Neural progenitor cell (in vitro differentiated cells): ENCODE measurements around the gene TSPAN3. TPM values are rescaled to one million over a fixed set of nuclear protein-coding genes. Genes with fewer than 3 reads are reported as not detected.

Experiments
- DNase-seq: peaks from one replicate; pipeline ENCODE4 v3.0.0-alpha.2; 2016; ENCODE audit warnings: low spot score
- H2AFZ ChIP-seq: fragments of 200-600 bp; sonication (generic); replicated peaks from 2 replicates; pipeline ENCODE4 v1.6.1; 2016; ENCODE audit warnings: antibody characterized with exemption
- H3F3A ChIP-seq: fragments of 200-600 bp; sonication (generic); 2 replicates; pipeline ENCODE4 v1.6.1; 2016; ENCODE audit warnings: antibody characterized with exemption, low read depth
- H3K27ac ChIP-seq: fragments of 200-600 bp; sonication (generic); 2 replicates; pipeline ENCODE4 v1.5.1; 2016; ENCODE audit warnings: mild to moderate bottlenecking
- H3K27me3 ChIP-seq: fragments of 200-600 bp; sonication (generic); 2 replicates; pipeline ENCODE4 v1.6.1; 2016; ENCODE audit warnings: mild to moderate bottlenecking, moderate library complexity
- H3K36me3 ChIP-seq: fragments of 200-600 bp; sonication (generic); 2 replicates; pipeline ENCODE4 v1.5.1; 2016
- H3K4me1 ChIP-seq: fragments of 200-600 bp; sonication (generic); 2 replicates; pipeline ENCODE4 v1.6.1; 2016; ENCODE audit warnings: mixed run types
- H3K4me2 ChIP-seq: fragments of 200-600 bp; sonication (generic); 2 replicates; pipeline ENCODE4 v1.6.1; 2016
- H3K4me3 ChIP-seq: fragments of 200-600 bp; sonication (generic); 2 replicates; pipeline ENCODE4 v1.5.1; 2016
- H3K79me2 ChIP-seq: fragments of 200-600 bp; sonication (generic); 2 replicates; pipeline ENCODE4 v1.6.1; 2016; ENCODE audit warnings: low read depth
- H3K9ac ChIP-seq: fragments of 200-600 bp; sonication (generic); 2 replicates; pipeline ENCODE4 v1.6.1; 2016
- H3K9me3 ChIP-seq: fragments of 200-600 bp; sonication (generic); 2 replicates; pipeline ENCODE4 v1.5.1; 2016; ENCODE audit warnings: low read depth
- H4K20me1 ChIP-seq: fragments of 200-600 bp; sonication (generic); 2 replicates; pipeline ENCODE4 v1.6.1; 2016; ENCODE audit warnings: low read depth
- H3K27ac Mint-ChIP-seq: 3 replicates; pipeline ENCODE4 v1.8.0; 2021; ENCODE audit warnings: mixed read lengths
- H3K27me3 Mint-ChIP-seq: 2 replicates; pipeline ENCODE4 v1.8.0; 2022; ENCODE audit warnings: low read depth, mild to moderate bottlenecking, inconsistent platforms, moderate library complexity, mixed read lengths; ENCODE audit not compliant: insufficient read depth
- H3K36me3 Mint-ChIP-seq: 3 replicates; pipeline ENCODE4 v1.8.0; 2021; ENCODE audit warnings: mixed read lengths
- H3K4me1 Mint-ChIP-seq: 3 replicates; pipeline ENCODE4 v1.8.0; 2021; ENCODE audit warnings: mixed read lengths
- H3K4me3 Mint-ChIP-seq: 3 replicates; pipeline ENCODE4 v1.8.0; 2021; ENCODE audit warnings: mild to moderate bottlenecking, moderate library complexity, mixed read lengths
- H3K9me3 Mint-ChIP-seq: 3 replicates; pipeline ENCODE4 v1.8.0; 2020; ENCODE audit warnings: mixed read lengths
- EZH2 ChIP-seq: fragments of 200-600 bp; sonication (generic); IDR thresholded peaks from 2 replicates; pipeline ENCODE4 v1.6.1; 2017; ENCODE audit warnings: antibody characterized with exemption, mild to moderate bottlenecking, moderate library complexity
- EZH2phosphoT487 ChIP-seq: fragments of 200-600 bp; sonication (generic); IDR thresholded peaks from 2 replicates; pipeline ENCODE4 v1.6.1; 2017; ENCODE audit warnings: antibody characterized with exemption
- total RNA-seq: library from RNA; depleted of rRNA; stranded (reverse); fragments of >200 nt; gene quantifications from 2 replicates; pipeline ENCODE4 v1.2.3, GENCODE V29; 2015; ENCODE audit warnings: low replicate concordance
- TF ChIP-seq, protein P1 (sequence below): fragments of 200-600 bp; sonication (generic); IDR thresholded peaks from 2 replicates; pipeline ENCODE4 v1.5.1; 2017; ENCODE audit warnings: antibody characterized with exemption, mild to moderate bottlenecking

The TSPAN3 gene
- total RNA-seq, 1 donor from 2014 or later = 474 TPM

GRCh38 chr15:77009176-77009575, 61.7 kb downstream of the TSPAN3 start:
- no peak for DNase-seq
- TF ChIP-seq EZH2phosphoT487 (no peak), EZH2 (no peak)
- H2AFZ ChIP-seq = no peak overlapping the region
- H4K20me1 ChIP-seq = no peaks in the 10 kb centered on the region
- H3K79me2 ChIP-seq = no peaks in the 10 kb centered on the region
- Mint-ChIP-seq H3K36me3 (no peaks in the 10 kb centered on the region), H3K4me3 (no peak overlapping the region), H3K27me3 (peaks cover 11% of the 10 kb centered on the region), H3K27ac (no peak overlapping the region), H3K9me3 (no peaks in the 10 kb centered on the region), H3K4me1 (no peaks in the 10 kb centered on the region)
- no peaks in the 10 kb centered on the region for H3K4me1 ChIP-seq
- H3F3A ChIP-seq = no peaks in the 10 kb centered on the region
- no peak overlapping the region for H3K27ac ChIP-seq
- no peaks in the 10 kb centered on the region for H3K9me3 ChIP-seq
- no peak overlapping the region for H3K9ac ChIP-seq
- H3K27me3 ChIP-seq = no peaks in the 10 kb centered on the region
- H3K4me3 ChIP-seq = no peak overlapping the region
- H3K4me2 ChIP-seq = no peak overlapping the region
- no peaks in the 10 kb centered on the region for H3K36me3 ChIP-seq

DNA sequence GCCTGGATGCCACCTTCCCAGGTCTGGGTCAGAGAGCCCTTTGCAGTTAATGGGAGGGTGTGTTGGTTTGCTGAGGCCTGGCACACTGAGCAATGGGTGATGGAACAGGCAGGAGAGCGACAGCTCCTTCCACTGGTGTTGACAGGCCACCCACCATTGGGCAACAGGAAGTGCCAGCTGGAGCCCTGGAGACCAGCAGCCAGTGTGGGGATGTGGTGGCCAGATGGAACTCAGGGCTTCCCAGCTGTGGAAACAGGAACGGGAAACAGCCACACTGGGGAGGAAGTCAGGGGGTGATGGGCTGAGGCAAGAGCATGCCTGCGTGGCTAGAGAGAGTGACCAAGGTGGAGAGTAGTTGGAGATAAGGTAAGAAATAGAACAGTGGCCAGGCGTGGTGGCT, 66.7 kb downstream of the TSPAN3 start:
- DNase-seq = no peak
- Histone ChIP-seq H3K4me3 (no peak overlapping the region), H3K27ac (no peak overlapping the region), H3K4me2 (no peak overlapping the region), H3F3A (no peaks in the 10 kb centered on the region), H2AFZ (no peak overlapping the region), H3K27me3 (no peaks in the 10 kb centered on the region), H3K36me3 (no peaks in the 10 kb centered on the region), H3K9me3 (no peaks in the 10 kb centered on the region), H3K79me2 (no peaks in the 10 kb centered on the region), H3K4me1 (no peaks in the 10 kb centered on the region), H4K20me1 (no peaks in the 10 kb centered on the region), H3K9ac (no peak overlapping the region)
- Mint-ChIP-seq H3K36me3 (no peaks in the 10 kb centered on the region), H3K4me3 (no peak overlapping the region), H3K9me3 (no peaks in the 10 kb centered on the region), H3K27me3 (peaks cover 2% of the 10 kb centered on the region), H3K27ac (no peak overlapping the region), H3K4me1 (peaks cover 4% of the 10 kb centered on the region)
- TF ChIP-seq EZH2 (no peak), EZH2phosphoT487 (no peak)

- H3K9ac ChIP-seq = no peak overlapping the region
- Mint-ChIP-seq H3K4me1 (peaks cover 12% of the 10 kb centered on the region), H3K27me3 (peaks cover 2% of the 10 kb centered on the region), H3K9me3 (no peaks in the 10 kb centered on the region), H3K4me3 (no peak overlapping the region), H3K36me3 (no peaks in the 10 kb centered on the region), H3K27ac (peak overlapping the region; percentile 40)
- H4K20me1 ChIP-seq = no peaks in the 10 kb centered on the region
- TF ChIP-seq, protein P1, sequence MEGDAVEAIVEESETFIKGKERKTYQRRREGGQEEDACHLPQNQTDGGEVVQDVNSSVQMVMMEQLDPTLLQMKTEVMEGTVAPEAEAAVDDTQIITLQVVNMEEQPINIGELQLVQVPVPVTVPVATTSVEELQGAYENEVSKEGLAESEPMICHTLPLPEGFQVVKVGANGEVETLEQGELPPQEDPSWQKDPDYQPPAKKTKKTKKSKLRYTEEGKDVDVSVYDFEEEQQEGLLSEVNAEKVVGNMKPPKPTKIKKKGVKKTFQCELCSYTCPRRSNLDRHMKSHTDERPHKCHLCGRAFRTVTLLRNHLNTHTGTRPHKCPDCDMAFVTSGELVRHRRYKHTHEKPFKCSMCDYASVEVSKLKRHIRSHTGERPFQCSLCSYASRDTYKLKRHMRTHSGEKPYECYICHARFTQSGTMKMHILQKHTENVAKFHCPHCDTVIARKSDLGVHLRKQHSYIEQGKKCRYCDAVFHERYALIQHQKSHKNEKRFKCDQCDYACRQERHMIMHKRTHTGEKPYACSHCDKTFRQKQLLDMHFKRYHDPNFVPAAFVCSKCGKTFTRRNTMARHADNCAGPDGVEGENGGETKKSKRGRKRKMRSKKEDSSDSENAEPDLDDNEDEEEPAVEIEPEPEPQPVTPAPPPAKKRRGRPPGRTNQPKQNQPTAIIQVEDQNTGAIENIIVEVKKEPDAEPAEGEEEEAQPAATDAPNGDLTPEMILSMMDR = no peak
- TF ChIP-seq EZH2 (no peak), EZH2phosphoT487 (no peak)
- no peak overlapping the region for H3K4me3 ChIP-seq
- H3K9me3 ChIP-seq = no peaks in the 10 kb centered on the region
- H3F3A ChIP-seq = no peaks in the 10 kb centered on the region
- no peaks in the 10 kb centered on the region for H3K36me3 ChIP-seq
- no peak for DNase-seq
- no peaks in the 10 kb centered on the region for H3K79me2 ChIP-seq
- no peak overlapping the region for H2AFZ ChIP-seq
- H3K27me3 ChIP-seq = no peaks in the 10 kb centered on the region
- H3K4me2 ChIP-seq = no peak overlapping the region
- no peaks in the 10 kb centered on the region for H3K4me1 ChIP-seq
- no peak overlapping the region for H3K27ac ChIP-seq
Observed at GRCh38 chr15:77002954-77003912, 67.7 kb downstream of the TSPAN3 start.

DNA sequence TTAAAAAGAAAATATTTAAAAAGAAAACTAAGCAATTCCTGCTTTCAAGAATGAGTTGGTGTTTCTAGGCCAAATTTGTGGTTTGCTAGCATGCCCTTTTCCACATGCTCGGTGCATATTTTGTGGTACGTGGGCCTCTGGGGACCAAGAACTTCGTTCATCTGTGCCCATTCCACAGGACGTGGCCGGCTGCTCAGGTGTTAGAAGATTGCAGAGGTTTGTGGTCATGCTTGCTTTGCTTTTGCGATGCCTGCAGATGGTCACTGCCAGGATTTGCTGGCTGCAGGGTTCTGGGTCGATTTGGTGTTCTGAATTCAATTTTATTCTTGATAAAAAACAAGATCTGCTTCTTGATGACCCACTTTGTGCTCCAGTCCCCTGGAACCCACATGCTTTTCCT, 68.5 kb downstream of the TSPAN3 start:
- peak overlapping the region; percentile 40 for H3K27ac Mint-ChIP-seq
- Histone ChIP-seq H3K36me3 (no peaks in the 10 kb centered on the region), H4K20me1 (no peaks in the 10 kb centered on the region), H2AFZ (no peak overlapping the region), H3K4me3 (no peak overlapping the region), H3K27ac (no peak overlapping the region), H3K27me3 (no peaks in the 10 kb centered on the region), H3K9me3 (no peaks in the 10 kb centered on the region), H3K79me2 (no peaks in the 10 kb centered on the region), H3K4me1 (no peaks in the 10 kb centered on the region), H3K4me2 (no peak overlapping the region), H3F3A (no peaks in the 10 kb centered on the region), H3K9ac (no peak overlapping the region)
- TF ChIP-seq, protein P1 = no peak
- TF ChIP-seq EZH2 = no peak
- TF ChIP-seq EZH2phosphoT487 = no peak
- H3K27me3 Mint-ChIP-seq = peaks cover 2% of the 10 kb centered on the region
- no peaks in the 10 kb centered on the region for H3K36me3 Mint-ChIP-seq
- H3K4me3 Mint-ChIP-seq = no peak overlapping the region
- no peak for DNase-seq
- peaks cover 15% of the 10 kb centered on the region for H3K4me1 Mint-ChIP-seq
- no peaks in the 10 kb centered on the region for H3K9me3 Mint-ChIP-seq
